ENCODE results near the gene OAT.

DNA sequence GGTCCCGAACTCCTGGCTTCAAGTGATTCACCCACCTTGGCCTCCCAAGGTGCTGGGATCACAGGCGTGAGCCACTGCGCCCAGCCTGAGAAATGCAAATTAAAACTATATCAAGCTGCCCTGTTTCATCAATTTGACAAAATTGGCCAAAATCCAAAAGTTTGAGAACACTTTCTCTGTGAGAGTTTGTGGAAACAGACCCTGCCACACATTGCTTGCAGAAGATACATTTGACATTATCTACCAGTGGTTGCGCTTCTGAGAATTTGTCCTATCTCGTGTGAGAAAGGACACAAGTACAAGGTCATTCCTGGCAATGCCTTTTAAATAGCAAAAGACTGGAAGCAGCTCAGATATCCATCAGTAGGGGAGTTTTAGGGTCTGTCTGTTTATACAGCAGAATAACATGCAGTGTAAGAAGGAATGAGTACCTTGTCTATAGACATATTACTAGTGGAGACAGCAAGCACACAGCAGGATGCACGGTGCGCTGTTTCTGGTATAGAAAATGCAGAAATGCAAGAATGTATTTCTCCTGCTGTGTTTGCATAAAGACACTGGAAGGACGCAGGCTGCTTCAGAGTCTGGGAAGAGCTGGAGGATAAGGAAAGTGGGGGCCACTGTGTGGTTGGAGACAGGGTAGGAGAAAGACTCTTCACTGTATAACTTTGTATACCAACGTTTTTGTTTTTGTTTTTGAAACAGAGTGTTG lies 47.2 kb upstream of the OAT start:
- TF ChIP-seq, protein P1, sequence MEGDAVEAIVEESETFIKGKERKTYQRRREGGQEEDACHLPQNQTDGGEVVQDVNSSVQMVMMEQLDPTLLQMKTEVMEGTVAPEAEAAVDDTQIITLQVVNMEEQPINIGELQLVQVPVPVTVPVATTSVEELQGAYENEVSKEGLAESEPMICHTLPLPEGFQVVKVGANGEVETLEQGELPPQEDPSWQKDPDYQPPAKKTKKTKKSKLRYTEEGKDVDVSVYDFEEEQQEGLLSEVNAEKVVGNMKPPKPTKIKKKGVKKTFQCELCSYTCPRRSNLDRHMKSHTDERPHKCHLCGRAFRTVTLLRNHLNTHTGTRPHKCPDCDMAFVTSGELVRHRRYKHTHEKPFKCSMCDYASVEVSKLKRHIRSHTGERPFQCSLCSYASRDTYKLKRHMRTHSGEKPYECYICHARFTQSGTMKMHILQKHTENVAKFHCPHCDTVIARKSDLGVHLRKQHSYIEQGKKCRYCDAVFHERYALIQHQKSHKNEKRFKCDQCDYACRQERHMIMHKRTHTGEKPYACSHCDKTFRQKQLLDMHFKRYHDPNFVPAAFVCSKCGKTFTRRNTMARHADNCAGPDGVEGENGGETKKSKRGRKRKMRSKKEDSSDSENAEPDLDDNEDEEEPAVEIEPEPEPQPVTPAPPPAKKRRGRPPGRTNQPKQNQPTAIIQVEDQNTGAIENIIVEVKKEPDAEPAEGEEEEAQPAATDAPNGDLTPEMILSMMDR (IDR thresholded peaks at IDR 0.05) = no peak
- TF ChIP-seq FOXJ3 (CRISPR knock-in tag; IDR thresholded peaks at IDR 0.05) = no peak
- TF ChIP-seq MEF2A (IDR thresholded peaks at IDR 0.05; ENCODE audit: borderline replicate concordance, low read depth) = no peak
- no peak for TF ChIP-seq EP300 (IDR thresholded peaks at IDR 0.05; ENCODE audit: borderline replicate concordance in 1 of 2, low read depth in 1 of 2, low read length in 1 of 2)
- TF ChIP-seq RXRA (IDR thresholded peaks at IDR 0.05; ENCODE audit: borderline replicate concordance, low read depth) = no peak
- TF ChIP-seq, protein P2, sequence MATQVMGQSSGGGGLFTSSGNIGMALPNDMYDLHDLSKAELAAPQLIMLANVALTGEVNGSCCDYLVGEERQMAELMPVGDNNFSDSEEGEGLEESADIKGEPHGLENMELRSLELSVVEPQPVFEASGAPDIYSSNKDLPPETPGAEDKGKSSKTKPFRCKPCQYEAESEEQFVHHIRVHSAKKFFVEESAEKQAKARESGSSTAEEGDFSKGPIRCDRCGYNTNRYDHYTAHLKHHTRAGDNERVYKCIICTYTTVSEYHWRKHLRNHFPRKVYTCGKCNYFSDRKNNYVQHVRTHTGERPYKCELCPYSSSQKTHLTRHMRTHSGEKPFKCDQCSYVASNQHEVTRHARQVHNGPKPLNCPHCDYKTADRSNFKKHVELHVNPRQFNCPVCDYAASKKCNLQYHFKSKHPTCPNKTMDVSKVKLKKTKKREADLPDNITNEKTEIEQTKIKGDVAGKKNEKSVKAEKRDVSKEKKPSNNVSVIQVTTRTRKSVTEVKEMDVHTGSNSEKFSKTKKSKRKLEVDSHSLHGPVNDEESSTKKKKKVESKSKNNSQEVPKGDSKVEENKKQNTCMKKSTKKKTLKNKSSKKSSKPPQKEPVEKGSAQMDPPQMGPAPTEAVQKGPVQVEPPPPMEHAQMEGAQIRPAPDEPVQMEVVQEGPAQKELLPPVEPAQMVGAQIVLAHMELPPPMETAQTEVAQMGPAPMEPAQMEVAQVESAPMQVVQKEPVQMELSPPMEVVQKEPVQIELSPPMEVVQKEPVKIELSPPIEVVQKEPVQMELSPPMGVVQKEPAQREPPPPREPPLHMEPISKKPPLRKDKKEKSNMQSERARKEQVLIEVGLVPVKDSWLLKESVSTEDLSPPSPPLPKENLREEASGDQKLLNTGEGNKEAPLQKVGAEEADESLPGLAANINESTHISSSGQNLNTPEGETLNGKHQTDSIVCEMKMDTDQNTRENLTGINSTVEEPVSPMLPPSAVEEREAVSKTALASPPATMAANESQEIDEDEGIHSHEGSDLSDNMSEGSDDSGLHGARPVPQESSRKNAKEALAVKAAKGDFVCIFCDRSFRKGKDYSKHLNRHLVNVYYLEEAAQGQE (IDR thresholded peaks at IDR 0.05; ENCODE audit: low read depth, low read length) = no peak
- no peak for TF ChIP-seq NRF1 (IDR thresholded peaks at IDR 0.05; ENCODE audit: low read depth, low read length)
- TF ChIP-seq RAD21 (IDR thresholded peaks at IDR 0.05; ENCODE audit: low read length) = no peak
- no peak for TF ChIP-seq NFIC (IDR thresholded peaks at IDR 0.05; ENCODE audit: borderline replicate concordance)
- TF ChIP-seq, protein P3, sequence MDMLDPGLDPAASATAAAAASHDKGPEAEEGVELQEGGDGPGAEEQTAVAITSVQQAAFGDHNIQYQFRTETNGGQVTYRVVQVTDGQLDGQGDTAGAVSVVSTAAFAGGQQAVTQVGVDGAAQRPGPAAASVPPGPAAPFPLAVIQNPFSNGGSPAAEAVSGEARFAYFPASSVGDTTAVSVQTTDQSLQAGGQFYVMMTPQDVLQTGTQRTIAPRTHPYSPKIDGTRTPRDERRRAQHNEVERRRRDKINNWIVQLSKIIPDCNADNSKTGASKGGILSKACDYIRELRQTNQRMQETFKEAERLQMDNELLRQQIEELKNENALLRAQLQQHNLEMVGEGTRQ (IDR thresholded peaks at IDR 0.05; ENCODE audit: borderline replicate concordance, low read depth, low read length) = no peak

Measured in SK-N-SH (cell line).